GM21576 (cell line): ENCODE measurements around the gene NNMT.
"Not testable (repeated sequence)": the region's sequence is repeated elsewhere in the genome, so short reads cannot be mapped to it uniquely, and the experiment has no call there.

Experiments
- ATAC-seq: cut with Tn5 transposase; IDR thresholded peaks from one replicate; pipeline ENCODE4 v1.9.1; 2021; ENCODE audit warnings: mild to moderate bottlenecking, moderate library complexity; ENCODE audit not compliant: unreplicated experiment

The NNMT gene

DNA sequence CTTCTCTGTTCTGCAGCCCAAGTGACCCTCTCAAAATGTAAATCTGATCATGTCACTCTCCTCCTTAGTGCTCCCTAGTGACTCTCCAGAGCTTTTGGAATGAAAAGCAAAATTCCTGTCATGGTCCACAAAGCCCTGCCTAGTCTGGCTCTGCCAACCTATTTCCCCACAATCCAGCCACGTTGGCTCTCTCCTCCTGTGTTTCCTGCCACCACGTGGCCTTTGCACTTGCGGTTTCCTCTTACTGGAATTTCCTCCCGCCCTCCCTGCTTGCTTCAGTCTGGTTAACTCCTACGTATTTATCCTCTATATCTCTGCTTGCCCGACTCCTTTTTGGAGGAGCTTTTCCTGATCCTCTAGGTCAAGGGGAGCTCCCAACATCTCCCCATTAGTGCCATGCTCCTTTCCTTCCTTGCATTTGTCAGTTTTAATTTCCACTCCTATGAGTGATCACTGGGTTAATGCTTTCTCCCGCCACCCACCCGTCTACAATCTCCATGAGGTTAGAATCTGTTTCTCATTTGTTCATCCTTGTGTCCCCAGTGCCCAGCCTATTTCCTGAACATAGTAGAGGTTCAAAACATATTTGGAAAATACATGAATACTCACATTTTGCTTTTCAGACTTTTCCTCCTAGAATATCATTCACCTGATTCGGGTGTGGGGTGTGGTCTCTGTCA lies 11.5 kb downstream of the NNMT start:
- ATAC-seq, result no peak

DNA sequence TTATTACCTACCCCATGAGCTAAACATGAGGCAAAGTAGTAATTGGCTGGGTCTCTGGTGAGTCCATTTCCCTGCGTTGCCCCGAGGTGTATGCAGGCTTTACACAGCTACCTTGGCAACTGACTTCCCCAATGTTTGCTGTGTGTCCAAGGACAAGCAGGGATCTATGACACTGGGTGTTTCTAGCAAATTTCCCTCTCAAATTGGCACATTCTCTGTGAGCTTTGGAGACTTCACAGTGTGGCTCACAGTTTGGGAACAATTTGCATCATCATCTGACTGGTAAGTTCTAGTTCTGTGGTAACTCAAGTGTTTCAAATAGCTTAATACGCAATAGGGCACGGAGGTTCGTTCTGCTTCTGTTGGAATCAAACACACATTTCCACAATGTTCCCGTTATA lies 12.5 kb downstream of the NNMT start:
- no peak for ATAC-seq

DNA sequence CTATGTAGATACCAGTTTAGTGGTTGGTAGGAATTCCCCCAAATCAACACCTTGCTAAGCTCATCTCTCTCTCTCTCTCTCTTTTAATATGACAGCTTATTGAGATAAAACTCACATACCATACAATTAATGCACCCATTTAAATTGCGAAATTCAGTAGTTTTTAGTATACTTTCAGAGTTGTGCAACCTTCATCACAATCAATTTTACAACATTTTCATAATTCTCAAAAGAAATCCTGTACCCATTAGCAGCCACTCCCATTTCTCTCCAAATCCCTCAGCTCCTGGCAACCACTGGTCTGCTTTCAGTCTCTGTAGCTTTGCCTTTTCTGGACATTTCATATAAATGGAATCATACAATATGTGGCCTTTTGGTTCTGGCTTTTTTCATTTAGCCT lies 13.3 kb downstream of the NNMT start:
- ATAC-seq, result no peak

DNA sequence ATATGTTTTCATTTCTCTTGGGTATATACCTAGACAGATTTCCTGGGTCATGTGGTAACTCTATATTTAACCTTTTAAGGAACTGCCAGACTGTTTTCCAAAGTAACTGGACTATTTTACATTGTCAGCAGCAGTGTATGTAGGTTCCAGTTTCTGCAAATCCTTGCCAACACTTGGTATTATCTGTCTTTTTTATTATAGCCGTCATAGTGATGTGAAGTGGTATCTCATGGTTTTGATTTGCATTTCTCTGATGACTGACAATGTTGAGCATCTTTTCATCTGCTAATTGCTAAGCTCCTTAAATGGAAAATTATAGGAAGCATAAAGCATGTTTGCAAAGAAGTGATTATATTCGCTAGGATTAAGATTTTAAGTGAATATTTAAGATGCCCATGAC lies 13.9 kb downstream of the NNMT start:
- ATAC-seq, result no peak

DNA sequence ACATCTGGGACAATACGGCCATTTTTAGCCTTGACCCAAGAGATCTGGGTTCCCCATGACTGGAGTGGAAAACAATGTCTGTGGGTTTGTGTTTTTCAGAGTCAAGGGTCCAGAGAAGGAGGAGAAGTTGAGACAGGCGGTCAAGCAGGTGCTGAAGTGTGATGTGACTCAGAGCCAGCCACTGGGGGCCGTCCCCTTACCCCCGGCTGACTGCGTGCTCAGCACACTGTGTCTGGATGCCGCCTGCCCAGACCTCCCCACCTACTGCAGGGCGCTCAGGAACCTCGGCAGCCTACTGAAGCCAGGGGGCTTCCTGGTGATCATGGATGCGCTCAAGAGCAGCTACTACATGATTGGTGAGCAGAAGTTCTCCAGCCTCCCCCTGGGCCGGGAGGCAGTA lies 15.7 kb downstream of the NNMT start:
- ATAC-seq, result no peak

DNA sequence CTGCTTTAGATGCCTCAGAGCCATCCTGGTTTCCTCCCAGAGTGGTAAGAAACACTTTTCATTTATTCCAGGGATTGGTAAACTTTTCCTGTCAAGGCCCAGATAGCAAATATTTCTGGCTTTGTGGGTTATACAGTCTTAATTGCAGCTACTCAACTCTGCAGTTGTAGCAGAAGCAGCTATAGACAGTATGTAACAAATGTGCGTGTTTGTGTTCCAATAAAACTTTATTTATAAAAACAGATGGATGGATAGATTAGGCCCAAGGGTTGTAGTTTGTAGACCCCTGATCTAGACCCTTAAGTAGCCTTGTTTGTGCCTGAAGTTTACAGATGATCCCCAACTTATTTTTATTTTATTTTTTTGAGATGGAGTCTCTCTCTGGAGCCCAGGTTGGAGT lies 17.9 kb downstream of the NNMT start:
- no peak for ATAC-seq

DNA sequence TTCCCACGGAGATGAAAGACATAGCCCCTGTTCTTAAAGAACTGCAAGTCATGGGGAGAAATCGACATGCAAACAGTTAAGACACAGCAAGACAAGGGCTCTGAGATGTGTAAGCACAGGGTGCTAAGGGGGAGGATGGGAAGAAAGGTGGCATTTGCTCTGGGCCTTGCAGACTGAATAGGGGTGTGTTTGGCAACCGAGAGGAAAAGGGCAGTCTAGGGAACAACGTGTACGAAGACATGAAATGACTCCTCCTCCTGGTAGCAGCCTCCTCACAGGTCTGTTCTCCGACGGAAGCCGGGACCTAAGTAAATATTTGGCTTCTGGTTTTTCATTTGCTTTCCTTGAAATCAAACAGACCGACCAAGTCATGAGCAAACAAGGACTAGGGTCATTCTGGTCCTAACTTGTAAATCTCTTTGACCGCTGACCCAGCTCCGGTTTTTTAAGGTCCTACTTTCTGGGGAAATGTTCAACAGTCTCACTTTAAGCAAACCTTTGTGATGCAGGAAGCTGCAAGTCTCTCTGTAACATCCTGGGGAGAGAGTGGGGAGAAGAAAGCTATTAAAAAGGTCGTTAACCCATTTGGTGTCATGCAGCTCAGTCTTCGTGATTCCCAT lies 19.7 kb downstream of the NNMT start:
- no peak for ATAC-seq

DNA sequence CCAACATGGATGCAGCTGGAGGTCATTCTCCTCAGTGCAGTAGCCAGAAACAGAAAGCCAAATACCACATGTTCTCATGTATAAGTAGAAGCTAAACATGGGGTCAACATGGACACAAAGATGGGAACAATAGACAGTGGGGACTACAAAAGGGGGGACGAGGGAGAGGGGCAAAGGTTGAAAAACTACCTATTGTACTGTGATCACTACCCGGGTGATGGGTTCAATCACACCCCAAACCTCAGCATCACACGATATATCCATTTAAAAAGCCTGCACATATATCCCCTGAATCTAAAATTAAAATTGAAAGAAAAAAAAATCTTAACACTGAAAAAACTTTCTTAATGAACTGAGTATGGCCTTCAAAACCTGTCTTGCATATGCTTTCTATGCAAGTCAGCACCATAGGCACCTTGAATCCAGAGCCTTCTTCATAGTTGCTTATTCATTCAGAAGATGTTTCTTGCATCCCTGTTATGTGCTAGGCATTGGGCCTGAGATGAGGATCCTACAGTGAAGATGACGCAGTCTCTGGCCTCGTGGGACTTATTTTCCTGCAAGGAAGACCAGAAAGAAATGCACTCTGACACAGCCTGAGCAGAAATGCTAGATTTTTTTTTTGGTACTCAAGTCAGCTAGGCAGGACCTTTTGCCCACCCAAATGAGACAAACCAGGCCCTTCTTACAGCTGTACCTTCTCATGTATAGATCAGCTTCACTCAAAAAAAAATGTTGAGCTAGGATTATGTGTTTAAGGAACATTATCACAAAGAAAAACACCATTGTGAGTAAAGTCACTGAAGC lies 21.0 kb downstream of the NNMT start:
- no peak for ATAC-seq

DNA sequence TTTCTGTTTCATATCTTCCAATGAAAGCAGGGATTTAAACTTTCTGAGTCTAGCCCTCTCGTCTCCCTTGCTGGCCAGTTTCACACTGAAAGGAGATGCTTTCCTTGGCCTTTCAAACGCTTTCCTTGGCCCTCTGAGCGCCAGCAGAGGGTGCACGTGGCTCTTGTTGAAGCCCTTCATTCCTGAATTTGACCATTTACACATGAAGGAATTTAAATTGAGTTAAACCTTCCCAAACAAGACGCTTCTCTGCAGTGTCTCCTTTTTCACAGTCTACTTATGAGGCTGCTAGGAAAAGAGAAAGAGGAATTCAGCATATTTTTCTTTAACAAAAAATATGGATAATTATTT lies 21.6 kb downstream of the NNMT start:
- no peak for ATAC-seq

DNA sequence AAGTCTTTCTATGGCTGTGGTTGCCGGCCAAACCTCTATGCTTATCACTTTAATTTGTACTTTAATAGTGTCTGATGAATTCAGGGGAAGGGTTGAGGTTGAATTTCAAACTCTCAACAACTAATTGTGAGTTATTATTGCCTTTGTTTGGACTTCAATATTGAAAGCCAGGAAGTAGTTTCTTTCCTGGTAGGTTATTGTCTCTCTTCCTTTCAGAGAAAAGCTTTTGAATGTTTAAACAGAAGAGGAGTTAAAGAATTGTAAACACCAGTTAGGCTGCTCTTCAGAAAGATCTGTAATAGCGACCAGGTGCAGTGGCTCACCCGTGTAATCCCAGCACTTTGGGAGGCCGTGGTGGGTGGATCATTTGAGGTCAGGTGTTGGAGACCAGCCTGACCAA lies 22.2 kb downstream of the NNMT start:
- no peak for ATAC-seq

DNA sequence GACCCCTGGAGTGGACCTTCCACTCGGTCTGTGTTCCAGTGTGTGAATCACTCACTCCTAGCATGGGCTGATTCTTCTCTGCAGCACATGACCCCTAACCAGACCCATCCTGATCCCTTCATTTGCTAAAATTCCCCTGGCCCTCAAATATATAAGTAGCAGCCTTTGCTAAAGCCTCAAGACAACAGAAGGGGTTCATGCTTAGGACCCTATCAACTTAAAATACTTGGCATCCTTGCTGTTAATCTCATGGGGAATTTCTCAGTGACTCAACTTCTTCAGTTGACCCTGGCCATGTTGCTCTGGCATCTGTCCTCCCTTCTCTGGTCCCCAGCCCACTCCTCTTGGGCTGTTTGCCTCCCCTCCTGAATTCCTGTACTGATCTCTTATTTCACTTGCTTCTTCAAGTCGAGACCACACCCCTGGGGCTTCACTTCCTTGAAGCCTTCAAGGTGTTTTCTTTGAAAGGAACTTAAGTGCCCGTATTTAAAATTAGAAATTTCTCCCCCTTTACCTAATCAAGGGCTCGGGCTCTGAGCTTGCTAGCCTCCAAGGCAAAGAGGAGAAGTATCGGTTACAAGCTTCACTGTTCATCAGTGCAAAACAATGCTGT lies 23.6 kb downstream of the NNMT start:
- no peak for ATAC-seq

DNA sequence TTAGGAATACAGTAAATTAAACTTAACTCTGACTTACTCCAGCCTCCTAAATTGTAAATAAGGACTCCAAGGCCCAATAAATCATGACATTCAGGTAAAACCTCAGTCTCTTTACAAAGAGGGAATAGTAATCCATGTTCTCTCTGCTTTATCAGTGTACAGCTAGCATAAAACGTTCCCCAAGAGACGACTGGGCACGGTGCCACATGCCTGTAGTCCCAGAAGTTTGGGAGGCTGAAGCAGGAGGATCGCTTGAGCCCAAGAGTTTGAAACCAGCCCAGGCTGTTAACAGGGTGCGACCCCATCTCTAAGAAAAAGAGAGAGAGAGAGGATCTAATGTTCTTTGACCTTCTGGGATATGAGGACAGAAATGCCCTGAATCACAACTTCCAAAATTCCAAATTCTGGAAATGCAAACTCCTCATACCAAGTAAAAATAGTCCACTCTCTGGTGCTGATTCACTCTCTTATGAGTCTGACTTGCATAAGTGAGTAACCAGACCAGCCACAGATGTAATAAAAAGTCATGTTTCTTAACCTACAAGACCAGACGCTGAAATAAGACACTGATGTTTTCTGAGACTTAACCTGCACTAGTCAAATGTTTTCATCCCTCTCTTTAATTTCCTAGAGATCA lies 25.5 kb downstream of the NNMT start:
- no peak for ATAC-seq

DNA sequence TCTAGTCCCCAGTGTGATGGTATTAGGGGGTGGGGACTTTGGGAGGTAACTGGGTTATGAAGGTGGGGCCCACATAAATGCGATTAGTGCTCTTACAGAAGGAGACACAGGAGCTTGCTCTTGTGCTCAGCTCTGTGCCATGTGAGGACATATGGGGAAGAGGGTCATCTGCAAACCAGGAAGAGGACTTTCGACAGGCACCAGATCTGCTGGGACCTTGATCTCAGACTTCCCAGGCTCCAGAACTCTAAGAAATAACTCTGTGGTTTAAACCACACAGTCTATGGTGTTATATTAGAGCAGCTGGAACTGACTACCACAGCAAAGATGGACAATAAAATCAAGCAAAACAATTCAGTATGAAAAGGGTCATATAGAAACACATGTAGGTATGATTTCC lies 26.7 kb downstream of the NNMT start:
- no peak for ATAC-seq

DNA sequence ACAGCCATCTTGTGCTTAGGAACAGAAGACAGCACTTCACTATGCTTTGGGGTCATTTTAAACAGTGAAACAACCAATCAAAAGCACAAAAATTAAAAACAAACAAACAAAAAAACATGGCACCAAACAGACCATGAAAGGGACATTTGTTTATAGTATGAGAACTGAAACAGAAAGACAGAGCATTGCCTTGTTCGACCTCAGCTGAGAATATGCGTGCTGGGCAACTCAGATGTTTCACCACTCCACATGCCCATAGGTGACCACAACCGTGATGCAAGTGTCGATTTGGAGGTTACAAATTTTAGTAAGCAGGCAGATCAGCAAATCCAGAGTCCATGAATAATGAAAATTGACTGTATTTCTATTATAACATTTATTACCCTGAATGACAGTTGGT lies 30.0 kb downstream of the NNMT start:
- ATAC-seq, result no peak

DNA sequence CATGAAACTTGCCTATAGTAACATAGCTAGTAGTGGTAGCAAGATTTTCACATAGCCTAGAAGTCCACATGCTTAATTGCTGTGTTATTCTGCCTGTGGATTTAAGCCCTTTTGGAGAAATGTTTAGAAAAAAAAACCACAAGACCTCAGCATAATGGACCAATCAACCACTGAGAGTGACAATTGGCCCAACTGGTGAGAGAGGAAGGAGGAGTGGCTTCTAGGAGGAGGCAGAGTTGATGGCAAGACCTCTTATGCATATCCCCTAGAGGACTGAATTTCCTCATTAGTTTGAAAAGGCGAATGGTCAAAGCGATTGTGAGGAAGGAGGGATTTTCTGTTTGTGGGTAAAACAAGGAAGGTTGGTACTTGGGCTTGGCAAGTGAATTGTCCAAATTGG lies 30.6 kb downstream of the NNMT start:
- ATAC-seq, result no peak

DNA sequence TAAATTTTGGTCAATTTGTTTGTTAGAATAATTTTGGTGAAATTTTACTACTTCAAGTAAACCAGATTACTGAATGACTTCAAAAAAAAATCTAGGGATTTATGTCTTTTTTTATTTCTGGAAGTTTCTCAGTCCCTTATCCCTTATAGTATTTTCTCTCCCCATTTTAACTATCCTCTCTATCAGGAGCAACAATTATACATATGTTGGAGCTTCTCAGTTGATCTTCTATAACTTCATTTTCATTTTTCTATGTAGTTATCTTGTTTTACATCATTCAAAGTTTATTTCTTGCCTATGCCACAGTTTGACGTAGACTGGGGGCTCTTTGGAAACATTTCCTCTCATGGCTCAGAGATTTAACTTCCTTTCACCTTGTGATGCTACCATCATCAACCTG lies 34.2 kb downstream of the NNMT start:
- no peak for ATAC-seq

DNA sequence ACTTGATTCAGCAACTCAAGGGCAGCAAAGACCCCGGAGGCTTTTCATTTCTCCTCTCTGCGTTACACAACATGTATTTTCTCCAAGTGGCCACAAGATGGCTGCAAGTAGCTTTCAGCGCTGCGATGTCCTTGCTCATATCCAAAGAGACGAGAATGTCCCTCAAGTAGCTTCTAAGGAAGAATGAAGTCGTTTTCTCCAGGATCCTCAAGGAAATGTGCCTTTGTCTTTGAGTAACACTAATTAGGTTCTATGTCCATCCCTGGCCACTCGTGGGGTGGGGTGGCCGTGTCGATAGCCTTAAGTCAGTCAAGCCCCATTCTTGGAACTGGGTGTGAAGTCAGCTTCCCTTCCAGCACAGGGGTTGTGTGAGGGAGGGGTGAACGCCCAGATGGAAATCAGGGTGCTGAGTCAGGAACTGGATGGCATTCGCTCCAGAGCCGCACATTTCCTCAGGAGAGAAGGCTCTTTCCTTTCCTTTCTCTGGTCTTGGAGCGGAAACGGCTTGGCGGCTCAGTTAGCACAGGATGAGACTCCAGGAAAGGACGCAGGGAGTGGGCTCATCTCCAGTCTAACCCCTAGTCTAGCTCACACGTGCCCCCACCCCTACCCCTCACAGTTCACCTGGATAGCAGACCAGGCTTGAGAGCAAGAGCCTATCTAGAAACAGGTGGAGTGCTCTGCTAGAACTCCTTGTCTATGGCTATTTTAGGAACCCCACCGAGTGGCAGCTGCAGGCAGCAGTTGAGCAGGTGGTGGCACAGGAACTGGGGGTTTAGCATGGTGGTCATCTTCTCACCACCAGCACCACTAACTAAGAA lies 44.3 kb downstream of the NNMT start:
- ATAC-seq, result peak; percentile 47

DNA sequence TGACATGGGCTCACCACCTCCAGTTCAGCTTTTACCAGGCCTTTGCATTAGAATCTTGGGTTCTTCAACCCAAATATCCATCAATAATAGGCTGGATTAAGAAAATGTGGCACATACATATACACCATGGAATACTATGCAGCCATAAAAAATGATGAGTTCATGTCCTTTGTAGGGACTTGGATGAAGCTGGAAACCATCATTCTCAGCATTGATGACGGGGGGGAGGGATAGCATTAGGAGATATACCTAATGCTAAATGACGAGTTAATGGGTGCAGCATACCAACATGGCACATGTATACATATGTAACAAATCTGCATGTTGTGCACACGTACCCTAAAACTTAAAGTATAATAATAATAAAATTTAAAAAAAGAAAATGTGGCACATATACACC lies 45.5 kb downstream of the NNMT start:
- ATAC-seq, result not testable (repeated sequence)

DNA sequence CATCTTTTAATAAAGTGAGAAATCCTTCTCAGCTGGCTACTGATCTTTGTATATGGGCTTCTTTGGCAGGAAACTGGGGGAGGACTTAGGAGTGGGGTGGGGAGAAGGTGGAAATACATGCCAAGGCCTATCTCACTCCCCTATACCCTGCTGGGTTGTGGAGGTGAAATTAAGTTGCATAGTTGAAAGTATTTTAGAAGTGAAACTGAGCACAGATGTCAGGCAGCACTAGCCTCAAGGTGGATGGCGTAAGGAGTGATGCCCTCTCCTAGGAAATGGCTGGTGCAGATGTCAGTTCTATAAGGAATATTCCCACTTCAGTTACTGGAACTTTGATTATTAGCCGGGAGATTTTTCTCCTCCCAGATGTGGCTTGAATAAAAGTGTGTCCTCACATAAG lies 46.3 kb downstream of the NNMT start:
- no peak for ATAC-seq

DNA sequence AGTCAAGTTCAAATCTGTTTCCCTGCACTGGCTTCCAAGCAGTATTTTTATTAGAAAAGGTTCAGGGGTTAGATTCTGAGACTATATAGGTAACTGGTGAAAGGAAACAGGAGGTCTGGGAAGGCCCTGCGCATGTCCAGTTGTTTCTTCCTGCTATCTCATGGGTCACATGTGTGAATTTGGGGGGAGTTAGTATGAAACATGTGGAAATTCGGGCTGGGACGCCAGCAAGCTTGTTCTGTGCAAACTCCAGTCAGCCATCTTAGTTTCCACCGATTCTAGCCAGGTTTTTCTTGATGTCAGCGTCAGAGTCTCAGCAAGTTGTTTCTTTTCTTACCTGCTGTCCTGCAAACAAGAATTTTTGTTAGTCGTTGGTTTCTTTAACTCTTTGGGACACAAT lies 46.8 kb downstream of the NNMT start:
- no peak for ATAC-seq

DNA sequence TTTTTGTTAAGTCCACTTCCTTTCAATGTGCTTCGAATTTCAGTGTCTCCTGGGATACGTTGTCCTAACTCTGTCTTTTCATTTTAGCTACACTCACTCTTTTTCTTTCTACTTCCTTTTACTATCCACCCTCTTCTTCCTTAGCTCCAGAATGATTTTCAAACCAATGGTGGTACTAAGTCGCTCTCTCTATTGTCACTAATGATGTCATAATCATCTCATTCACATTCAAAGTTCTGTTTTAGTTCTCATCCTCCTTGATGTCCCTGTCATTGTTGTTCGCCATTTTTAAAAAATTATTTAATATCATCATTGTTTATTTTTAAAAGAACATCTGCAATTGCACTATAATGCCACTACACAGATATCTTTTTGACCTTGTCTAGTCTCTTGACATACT lies 47.3 kb downstream of the NNMT start:
- no peak for ATAC-seq
